Measurements from ENCODE around the gene BIN1.

GRCh38 chr2:127065940-127066318, 41.0 kb downstream of the BIN1 start:
- no peak for TF ChIP-seq EZH2 (IDR thresholded peaks at IDR 0.05; ENCODE audit: insufficient read depth, poor library complexity, severe bottlenecking)
- no peak for TF ChIP-seq EZH2phosphoT487 (IDR thresholded peaks at IDR 0.05; ENCODE audit: insufficient read depth, low read depth)
